ENCODE measurements around the gene DIS3L2.
"Not testable (repeated sequence)": the region's sequence is repeated elsewhere in the genome, so short reads cannot be mapped to it uniquely, and the experiment has no call there.

Gene DIS3L2

GRCh38 chr2:232061265-232061664, 99.8 kb downstream of the DIS3L2 start:
- DNase-seq, result no peak

GRCh38 chr2:232073026-232073425, 111.5 kb downstream of the DIS3L2 start:
- DNase-seq, result no peak

GRCh38 chr2:232073699-232074098, 112.2 kb downstream of the DIS3L2 start:
- no peak for DNase-seq

GRCh38 chr2:232075080-232075479, 113.6 kb downstream of the DIS3L2 start:
- peak; percentile 28 for DNase-seq

- no peak for DNase-seq
Measured at GRCh38 chr2:232075859-232076258, 114.3 kb downstream of the DIS3L2 start.

- no peak for DNase-seq
Measured at GRCh38 chr2:232076272-232076671, 114.8 kb downstream of the DIS3L2 start.

GRCh38 chr2:232076736-232077135, 115.2 kb downstream of the DIS3L2 start:
- DNase-seq, result no peak

- DNase-seq, result no peak
Measured at GRCh38 chr2:232085164-232085563, 123.7 kb downstream of the DIS3L2 start.

GRCh38 chr2:232085826-232086425, 124.4 kb downstream of the DIS3L2 start:
- no peak for DNase-seq

- DNase-seq, result no peak
Measured at GRCh38 chr2:232088771-232089170, 127.3 kb downstream of the DIS3L2 start.

- DNase-seq, result no peak
Measured at GRCh38 chr2:232094201-232094600, 132.7 kb downstream of the DIS3L2 start.

GRCh38 chr2:232094883-232095282, 133.4 kb downstream of the DIS3L2 start:
- DNase-seq, result no peak

- DNase-seq, result no peak
Measured at GRCh38 chr2:232097260-232097659, 135.7 kb downstream of the DIS3L2 start.

- no peak for DNase-seq
Measured at GRCh38 chr2:232097758-232098157, 136.2 kb downstream of the DIS3L2 start.

- DNase-seq, result no peak
Measured at GRCh38 chr2:232102380-232102779, 140.9 kb downstream of the DIS3L2 start.

- no peak for DNase-seq
Measured at GRCh38 chr2:232103140-232103737, 141.7 kb downstream of the DIS3L2 start.

- DNase-seq, result no peak
Measured at GRCh38 chr2:232104076-232104646, 142.6 kb downstream of the DIS3L2 start.

GRCh38 chr2:232111551-232111950, 150.0 kb downstream of the DIS3L2 start:
- DNase-seq, result no peak

- no peak for DNase-seq
Measured at GRCh38 chr2:232113821-232114220, 152.3 kb downstream of the DIS3L2 start.

GRCh38 chr2:232115728-232116361, 154.3 kb downstream of the DIS3L2 start:
- not testable (repeated sequence) for DNase-seq

GRCh38 chr2:232116852-232117251, 155.3 kb downstream of the DIS3L2 start:
- DNase-seq, result no peak

GRCh38 chr2:232117413-232117812, 155.9 kb downstream of the DIS3L2 start:
- DNase-seq, result no peak

- DNase-seq, result no peak
Measured at GRCh38 chr2:232120911-232121310, 159.4 kb downstream of the DIS3L2 start.

GRCh38 chr2:232124309-232124708, 162.8 kb downstream of the DIS3L2 start:
- no peak for DNase-seq
